Embryonic facial prominence (tissue), 1 donor: Measurements from ENCODE around the gene AFAP1.

ENCODE experiments used
- DNase-seq: peaks from one replicate; pipeline ENCODE4 v3.0.0-alpha.2; 2016; ENCODE audit errors: extremely low spot score

The AFAP1 gene

GRCh38 chr4:7910952-7911578, 28.6 kb downstream of the AFAP1 start:
- DNase-seq, result no peak

DNA sequence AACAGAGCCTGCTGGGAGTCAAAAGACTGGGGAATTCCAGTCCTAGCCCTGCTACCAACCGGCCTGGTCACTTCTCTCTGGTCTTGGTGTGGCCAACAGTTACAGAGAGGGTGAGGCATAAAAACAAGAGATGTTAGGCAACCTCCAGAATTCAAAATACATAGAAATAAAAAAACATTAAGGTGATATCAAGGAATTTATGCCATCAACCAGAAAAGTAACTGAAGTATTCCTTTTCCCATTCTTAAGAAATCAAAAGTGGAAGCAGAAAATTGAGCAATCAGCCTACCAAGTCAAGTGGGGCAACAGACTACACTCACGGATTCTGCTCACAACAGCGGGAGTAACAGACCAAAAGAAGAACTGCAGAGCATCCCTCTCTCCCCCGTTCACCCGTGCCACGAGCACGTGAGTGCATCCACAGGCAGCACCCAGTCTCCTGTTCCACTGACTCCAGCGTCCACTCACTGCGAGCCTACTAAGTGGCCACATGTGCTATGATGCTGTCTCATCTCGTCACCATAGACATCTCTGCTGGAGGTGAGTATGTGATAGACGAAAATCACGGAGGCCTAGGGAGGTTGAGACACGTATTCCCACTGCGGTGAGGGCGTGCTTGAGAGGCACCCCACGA, 29.3 kb downstream of the AFAP1 start:
- no peak for DNase-seq

DNA sequence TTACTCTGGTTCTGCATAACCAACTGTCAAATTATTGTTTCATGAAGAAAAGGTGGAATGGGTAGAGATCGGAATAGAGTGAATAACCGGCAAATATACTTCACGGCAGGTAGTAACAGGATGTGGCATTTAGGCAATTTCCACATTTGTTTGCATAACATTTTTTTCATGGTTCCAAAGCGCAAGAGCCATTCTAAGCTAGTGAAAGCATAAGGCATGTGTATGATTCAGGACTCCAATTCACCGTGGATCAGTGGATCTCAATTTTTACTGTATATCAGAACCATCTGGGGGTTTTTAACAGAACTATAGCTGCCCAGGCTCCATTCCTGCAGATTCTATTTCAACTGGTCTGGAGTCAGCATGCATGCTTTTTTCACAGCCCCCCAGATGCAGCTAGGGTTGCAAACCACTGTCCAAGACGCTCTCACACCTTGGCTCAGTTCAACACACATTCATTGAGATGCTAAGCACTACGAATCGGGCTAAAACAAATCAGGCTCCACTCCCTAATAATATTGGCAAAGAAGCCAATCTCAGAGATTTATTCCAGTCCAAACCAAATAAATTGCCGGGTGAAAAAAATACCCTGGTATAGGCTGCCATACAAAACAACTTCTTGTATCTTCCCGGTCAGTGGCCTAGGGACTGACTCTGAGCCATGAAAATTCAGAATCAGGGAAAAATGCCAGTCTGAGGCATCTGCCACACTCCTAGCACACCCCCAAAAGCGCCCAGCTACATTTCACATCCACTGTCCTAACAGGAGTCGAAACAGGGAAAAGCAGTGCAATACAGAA, 30.0 kb downstream of the AFAP1 start:
- no peak for DNase-seq

- DNase-seq, result no peak
Measured at GRCh38 chr4:7908668-7909067, 31.0 kb downstream of the AFAP1 start.

- DNase-seq, result no peak
Measured at GRCh38 chr4:7907142-7907541, 32.5 kb downstream of the AFAP1 start.

- no peak for DNase-seq
Measured at GRCh38 chr4:7906171-7906701, 33.4 kb downstream of the AFAP1 start.

DNA sequence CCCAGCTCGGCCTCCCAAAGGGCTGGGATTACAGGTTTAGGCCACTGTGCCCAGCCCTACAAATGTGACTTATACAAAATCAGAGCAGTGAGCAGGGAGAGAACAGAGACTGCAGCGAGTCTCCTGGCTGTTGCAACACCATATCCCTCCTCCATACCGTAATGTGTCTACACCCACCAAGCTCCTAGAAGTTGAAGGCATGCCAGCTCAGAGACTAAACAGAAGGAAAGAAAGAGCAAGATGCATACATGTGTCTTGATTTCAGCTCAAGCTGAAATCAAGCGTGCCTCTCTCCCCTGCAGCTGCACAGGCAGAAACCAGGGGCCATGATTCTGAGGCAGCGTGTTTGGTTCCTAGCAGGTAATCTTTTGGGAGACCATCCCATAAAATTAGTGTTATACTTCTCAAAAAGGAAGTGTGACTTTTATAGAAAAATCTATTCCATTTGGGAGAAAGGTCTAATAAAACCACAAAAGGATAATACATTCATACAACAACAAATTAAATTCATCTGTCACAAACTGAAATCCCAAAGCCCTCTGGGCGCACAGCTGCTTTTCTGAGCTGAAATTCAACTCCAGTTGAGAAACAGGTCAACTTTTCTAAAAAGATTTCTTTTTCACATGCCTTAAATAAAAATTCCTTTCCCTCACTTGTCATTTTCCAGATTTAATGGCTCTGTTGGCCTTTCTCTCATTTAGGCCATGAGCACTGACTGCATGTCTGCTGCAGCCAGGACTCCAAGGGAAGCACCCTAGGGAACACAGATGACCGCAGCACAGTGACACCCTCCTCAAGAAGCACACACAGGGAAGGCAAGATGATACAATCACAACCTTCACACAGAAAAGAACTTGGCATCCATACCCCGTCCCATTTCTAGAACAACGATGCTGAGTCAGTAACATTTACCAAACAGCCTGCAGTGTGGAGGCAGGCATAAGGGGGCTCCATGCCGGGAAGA, 34.4 kb downstream of the AFAP1 start:
- DNase-seq, result peak; percentile 72

DNA sequence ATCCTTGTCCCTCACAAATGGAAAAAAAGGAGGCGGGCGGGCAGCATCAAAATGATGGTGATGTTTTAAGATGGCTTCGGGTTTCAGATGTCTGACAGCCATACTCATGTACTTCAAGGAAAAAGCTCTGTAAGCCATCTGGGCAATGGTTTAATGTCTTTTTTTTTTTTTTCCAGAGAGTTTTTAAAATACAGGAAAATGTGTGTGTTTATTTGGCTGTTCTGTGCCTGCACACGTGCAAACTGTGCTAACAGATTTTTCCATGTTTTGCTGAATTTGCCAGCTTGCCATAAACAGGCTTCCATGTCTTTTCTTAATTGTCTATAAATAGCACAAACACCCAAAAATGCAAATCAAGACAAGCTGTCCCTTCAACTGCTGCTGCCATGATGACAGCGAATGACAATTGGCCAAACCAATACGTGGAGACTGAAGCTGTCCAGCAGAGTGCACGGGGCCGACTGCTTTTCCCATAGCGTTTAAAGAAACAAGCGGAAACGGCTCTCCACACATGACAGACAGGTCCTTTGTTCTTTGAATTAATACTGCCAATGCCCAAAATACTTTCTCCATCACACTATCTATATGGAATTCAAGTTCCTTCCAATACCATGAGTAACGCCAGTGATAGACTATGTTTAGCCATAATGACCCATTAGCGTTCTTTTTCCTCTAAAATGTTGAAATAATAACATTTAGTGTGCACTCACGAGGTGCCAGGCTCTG, 35.7 kb downstream of the AFAP1 start:
- DNase-seq, result no peak

- no peak for DNase-seq
Measured at GRCh38 chr4:7902826-7903225, 36.8 kb downstream of the AFAP1 start.

- DNase-seq, result no peak
Measured at GRCh38 chr4:7902101-7902553, 37.5 kb downstream of the AFAP1 start.

DNA sequence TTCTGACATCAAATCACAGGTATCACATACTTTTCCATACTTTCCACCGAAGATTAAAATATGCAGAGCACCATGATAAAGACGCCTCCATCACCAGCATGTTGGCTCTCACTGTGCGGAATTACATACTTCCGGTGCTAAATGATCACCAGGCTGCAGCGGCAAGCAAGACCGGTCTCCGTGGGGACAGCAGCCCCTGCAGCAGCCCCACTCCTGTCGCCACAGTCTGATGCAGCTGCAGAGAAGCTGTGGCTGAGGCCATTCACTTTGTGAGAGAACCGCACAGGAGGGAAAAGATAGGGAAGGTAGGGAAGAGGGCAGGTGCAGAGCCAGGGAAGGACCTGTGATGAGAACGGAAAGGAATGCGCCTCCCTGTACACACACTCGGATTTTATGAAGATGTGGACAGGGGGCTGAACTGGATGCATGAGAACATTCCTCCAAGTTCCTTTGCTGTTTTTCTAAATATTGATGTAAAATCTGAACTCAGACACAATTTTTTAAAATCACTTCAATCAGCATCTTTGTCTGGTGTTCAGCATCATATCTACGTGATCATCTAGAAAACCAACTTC, 38.3 kb downstream of the AFAP1 start:
- no peak for DNase-seq

- peak; percentile 34 for DNase-seq
Measured at GRCh38 chr4:7900334-7900909, 39.2 kb downstream of the AFAP1 start.

- no peak for DNase-seq
Measured at GRCh38 chr4:7899184-7899869, 40.3 kb downstream of the AFAP1 start.

DNA sequence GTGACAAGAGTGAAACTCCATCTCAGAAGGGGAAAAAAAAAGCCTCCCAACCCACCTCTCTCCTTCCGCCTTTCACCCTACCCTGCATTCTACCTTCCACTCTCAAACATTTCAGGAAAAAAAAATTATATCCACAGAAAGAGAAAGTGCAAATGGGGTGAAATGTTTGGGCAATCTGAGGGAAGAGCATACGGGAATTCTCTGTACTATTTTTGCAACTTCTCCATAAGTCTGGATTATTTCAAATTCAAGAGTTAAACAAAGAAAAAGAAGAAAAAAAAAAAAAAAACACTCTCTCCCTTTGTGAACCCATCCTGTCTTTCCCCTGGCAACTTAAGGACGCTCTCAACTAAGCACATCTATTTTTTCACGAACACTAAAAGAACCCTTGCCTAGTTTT, 41.3 kb downstream of the AFAP1 start:
- no peak for DNase-seq

GRCh38 chr4:7897811-7898210, 41.9 kb downstream of the AFAP1 start:
- DNase-seq, result no peak

- no peak for DNase-seq
Measured at GRCh38 chr4:7894677-7895181, 44.9 kb downstream of the AFAP1 start.

DNA sequence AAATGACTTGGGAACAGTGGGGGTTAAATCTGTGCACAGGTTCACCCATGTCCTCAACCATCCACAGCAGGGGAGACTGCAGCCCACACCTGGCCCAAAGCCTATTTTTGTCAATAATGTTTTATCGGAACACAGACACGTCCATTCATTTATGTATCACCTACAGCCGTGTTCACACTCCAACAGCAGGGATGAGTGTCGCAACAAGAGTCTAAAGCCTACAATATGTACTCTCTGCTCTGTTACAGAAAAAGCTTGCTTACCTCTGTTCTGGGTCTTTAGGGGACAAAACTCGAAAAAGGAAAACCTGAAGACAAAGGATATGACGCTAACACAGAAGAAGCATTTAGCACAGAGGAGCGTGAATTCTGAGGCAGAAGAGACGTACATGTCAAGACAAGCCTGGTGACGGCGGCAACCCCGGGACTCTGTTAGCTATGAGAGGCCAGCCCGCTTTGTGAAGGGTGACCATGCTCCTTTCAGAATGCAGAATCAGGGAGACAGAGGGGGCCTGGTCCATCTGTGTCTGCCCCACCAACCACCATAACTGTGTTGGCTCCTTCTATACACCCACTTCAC, 45.5 kb downstream of the AFAP1 start:
- no peak for DNase-seq

- DNase-seq, result no peak
Measured at GRCh38 chr4:7893539-7893938, 46.1 kb downstream of the AFAP1 start.
